Neural cell (in vitro differentiated cells): ENCODE measurements around the gene PRDX5.

Experiments
- CTCF ChIP-seq: fragments of 450-650 bp; IDR thresholded peaks from 2 replicates; pipeline ENCODE4 v1.5.1; 2014; ENCODE audit warnings: antibody characterized with exemption, mild to moderate bottlenecking, moderate library complexity; ENCODE audit not compliant: poor library complexity, severe bottlenecking
- EP300 ChIP-seq: fragments of 450-650 bp; conservative IDR thresholded peaks from 2 replicates; pipeline ENCODE4 v1.6.1; 2014; ENCODE audit warnings: antibody characterized with exemption, mild to moderate bottlenecking, moderate library complexity; ENCODE audit not compliant: poor library complexity, severe bottlenecking
- EZH2 ChIP-seq: fragments of 200-600, 300-800 bp; shearing (Covaris generic), sonication (generic); IDR thresholded peaks from 2 replicates; pipeline ENCODE4 v1.6.1; 2014; ENCODE audit warnings: antibody characterized with exemption, low read length, borderline replicate concordance, mild to moderate bottlenecking; ENCODE audit not compliant: insufficient read depth, poor library complexity, severe bottlenecking
- MXI1 ChIP-seq: fragments of 450-650 bp; conservative IDR thresholded peaks from 2 replicates; pipeline ENCODE4 v1.6.1; 2014; ENCODE audit warnings: antibody characterized with exemption, mild to moderate bottlenecking; ENCODE audit not compliant: poor library complexity, severe bottlenecking
- POLR2AphosphoS5 ChIP-seq: IDR thresholded peaks from 2 replicates; pipeline ENCODE4 v1.6.1; 2012
- REST ChIP-seq: IDR thresholded peaks from 2 replicates; pipeline ENCODE4 v1.6.1; 2012; ENCODE audit warnings: borderline replicate concordance
- SMC3 ChIP-seq: fragments of 450-650 bp; conservative IDR thresholded peaks from 2 replicates; pipeline ENCODE4 v1.6.1; 2014; ENCODE audit warnings: antibody characterized with exemption, mild to moderate bottlenecking, moderate library complexity; ENCODE audit not compliant: poor library complexity
- TAF1 ChIP-seq: IDR thresholded peaks from 2 replicates; pipeline ENCODE4 v1.6.1; 2012; ENCODE audit warnings: low read depth

GRCh38 chr11:64337538-64338249, 19.8 kb downstream of the PRDX5 start:
- TF ChIP-seq CTCF (no peak), EP300 (no peak), EZH2 (no peak), TAF1 (no peak), REST (no peak), SMC3 (no peak), MXI1 (no peak), POLR2AphosphoS5 (no peak)
